ENCODE data around the gene IPO7. TPM values are rescaled to one million over a fixed set of nuclear protein-coding genes. Genes with fewer than 3 reads are reported as not detected.
A peak's percentile ranks its signal among the peaks of the same experiment; 100 is the strongest.

The IPO7 gene
- polyA plus RNA-seq, 1 of the 3 experiments (the other 2 are of a cell fraction), result 25.4 TPM

GRCh38 chr11:9473408-9473807 is 89.0 kb downstream of the IPO7 start:
- Histone ChIP-seq H4K20me1 (ENCODE audit: insufficient read depth) (no peaks in the 10 kb centered on the region), H2AFZ (ENCODE audit: low read depth) (no peak overlapping the region), H3K9me3 (no peaks in the 10 kb centered on the region), H3K4me3 (ENCODE audit: low read depth in 2 of 2, low read length in 1 of 2) (no peak overlapping the region), H3F3A (replicated peaks; ENCODE audit: insufficient read depth) (peaks cover 10% of the 10 kb centered on the region), H3K36me3 (replicated peaks in 1 of 2; ENCODE audit: control insufficient read depth in 1 of 2, insufficient read depth in 2 of 2, low read length in 1 of 2) (peaks cover 7 to 39% of the 10 kb centered on the region in 2 experiments), H3K27ac (ENCODE audit: low read depth in 2 of 2, low read length in 1 of 2) (peak overlapping the region; percentile 44 to 53; a peak in 3 of 4 replicates), H3K27me3 (ENCODE audit: insufficient read depth) (no peaks in the 10 kb centered on the region), H3K9ac (no peak overlapping the region), H3K9me2 (no peaks in the 10 kb centered on the region), H3K4me1 (ENCODE audit: control insufficient read depth in 1 of 2, insufficient read depth in 2 of 2, low read depth in 1 of 2, low read length in 1 of 2) (no peaks in the 10 kb centered on the region), H3K79me2 (ENCODE audit: insufficient read depth) (peaks cover 17% of the 10 kb centered on the region; the same call in 1 of the 2 replicates), H3K4me2 (no peak overlapping the region)
- no peak for TF ChIP-seq SIN3A (IDR thresholded peaks at IDR 0.05; ENCODE audit: borderline replicate concordance, low read depth, low read length)
- TF ChIP-seq CTCF (IDR thresholded peaks at IDR 0.05), result no peak
- no peak for TF ChIP-seq YY1 (IDR thresholded peaks at IDR 0.05; ENCODE audit: low read depth)
- no peak for TF ChIP-seq FOXJ3 (CRISPR knock-in tag; IDR thresholded peaks at IDR 0.05)
- no peak for TF ChIP-seq CHD2 (IDR thresholded peaks at IDR 0.05; ENCODE audit: low read length, partially characterized antibody)
- no peak for TF ChIP-seq RXRA (IDR thresholded peaks at IDR 0.05; ENCODE audit: borderline replicate concordance, low read depth)
- no peak for TF ChIP-seq TEAD4 (IDR thresholded peaks at IDR 0.05; ENCODE audit: borderline replicate concordance, insufficient read depth)
- TF ChIP-seq, protein P1, sequence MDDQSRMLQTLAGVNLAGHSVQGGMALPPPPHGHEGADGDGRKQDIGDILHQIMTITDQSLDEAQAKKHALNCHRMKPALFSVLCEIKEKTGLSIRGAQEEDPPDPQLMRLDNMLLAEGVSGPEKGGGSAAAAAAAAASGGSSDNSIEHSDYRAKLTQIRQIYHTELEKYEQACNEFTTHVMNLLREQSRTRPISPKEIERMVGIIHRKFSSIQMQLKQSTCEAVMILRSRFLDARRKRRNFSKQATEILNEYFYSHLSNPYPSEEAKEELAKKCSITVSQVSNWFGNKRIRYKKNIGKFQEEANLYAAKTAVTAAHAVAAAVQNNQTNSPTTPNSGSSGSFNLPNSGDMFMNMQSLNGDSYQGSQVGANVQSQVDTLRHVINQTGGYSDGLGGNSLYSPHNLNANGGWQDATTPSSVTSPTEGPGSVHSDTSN (IDR thresholded peaks at IDR 0.05), result no peak
- TF ChIP-seq, protein P2, sequence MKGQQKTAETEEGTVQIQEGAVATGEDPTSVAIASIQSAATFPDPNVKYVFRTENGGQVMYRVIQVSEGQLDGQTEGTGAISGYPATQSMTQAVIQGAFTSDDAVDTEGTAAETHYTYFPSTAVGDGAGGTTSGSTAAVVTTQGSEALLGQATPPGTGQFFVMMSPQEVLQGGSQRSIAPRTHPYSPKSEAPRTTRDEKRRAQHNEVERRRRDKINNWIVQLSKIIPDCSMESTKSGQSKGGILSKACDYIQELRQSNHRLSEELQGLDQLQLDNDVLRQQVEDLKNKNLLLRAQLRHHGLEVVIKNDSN (IDR thresholded peaks at IDR 0.05; ENCODE audit: borderline replicate concordance, low read depth), result no peak
- no peak for TF ChIP-seq ELF1 (IDR thresholded peaks at IDR 0.05)
- TF ChIP-seq EZH2phosphoT487 (IDR thresholded peaks at IDR 0.05; ENCODE audit: borderline replicate concordance, low read depth), result no peak
- no peak for TF ChIP-seq NRF1 (IDR thresholded peaks at IDR 0.05; ENCODE audit: low read depth, low read length)
- TF ChIP-seq MXI1 (IDR thresholded peaks at IDR 0.05; ENCODE audit: low read depth, low read length), result no peak
- no peak for TF ChIP-seq FOSL2 (IDR thresholded peaks at IDR 0.05; ENCODE audit: borderline replicate concordance, low read depth)
- ChIA-PET CTCF (interaction anchor here (1.1 to 2.7 kb wide), 4 partner anchors 7 to 34 kb away, joined by 3 to 9 read pairs (median 4); no protein-coding TSS in a partner anchor), POLR2A (interaction anchor here (2.2 kb wide), 1 partner anchor 13 kb away, joined by 17 read pairs; the partner anchor contains the start of gene ZNF143)
- DNase-seq, result peak; percentile 69

DNA sequence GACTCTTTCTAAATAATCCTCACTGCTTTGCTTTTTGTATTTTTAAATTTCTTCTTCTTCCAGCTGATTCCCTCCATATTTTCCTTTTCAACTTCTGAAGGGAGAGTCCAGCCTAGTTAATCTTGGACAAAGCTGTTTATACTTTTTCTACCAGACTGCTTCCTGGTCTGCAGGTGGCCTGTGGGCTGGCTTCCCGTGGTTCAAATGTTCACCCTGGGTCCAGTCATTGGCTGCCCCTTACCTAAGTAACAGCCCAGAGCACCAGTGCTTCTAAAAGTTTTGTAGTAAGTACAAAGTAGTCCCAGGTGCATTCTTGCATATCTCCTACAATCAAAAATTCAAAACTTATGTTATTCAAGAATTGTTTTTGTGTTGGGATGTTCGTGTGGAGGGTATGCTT is 95.4 kb downstream of the IPO7 start:
- WGBS (ENCODE audit: low lambda C conversion rate), result 80% methylated on average over 2 of the region's 2 CpGs
- Histone ChIP-seq H4K20me1 (ENCODE audit: insufficient read depth) (no peaks in the 10 kb centered on the region), H2AFZ (ENCODE audit: low read depth) (no peak overlapping the region), H3K27me3 (ENCODE audit: insufficient read depth) (no peaks in the 10 kb centered on the region), H3K79me2 (ENCODE audit: insufficient read depth) (no peaks in the 10 kb centered on the region), H3K9me2 (no peaks in the 10 kb centered on the region), H3K27ac (ENCODE audit: low read depth in 2 of 2, low read length in 1 of 2) (no peak overlapping the region), H3K9me3 (no peaks in the 10 kb centered on the region), H3K4me2 (no peak overlapping the region), H3F3A (replicated peaks; ENCODE audit: insufficient read depth) (peaks cover 9% of the 10 kb centered on the region), H3K4me1 (ENCODE audit: control insufficient read depth in 1 of 2, insufficient read depth in 2 of 2, low read depth in 1 of 2, low read length in 1 of 2) (no peaks in the 10 kb centered on the region), H3K9ac (no peak overlapping the region), H3K36me3 (replicated peaks in 1 of 2; ENCODE audit: control insufficient read depth in 1 of 2, insufficient read depth in 2 of 2, low read length in 1 of 2) (peaks cover 13 to 39% of the 10 kb centered on the region in 2 experiments), H3K4me3 (ENCODE audit: low read depth in 2 of 2, low read length in 1 of 2) (no peak overlapping the region)
- DNase-seq, result no peak
- ChIA-PET CTCF (no interaction called here), POLR2A (interaction anchor here (1.1 kb wide), 1 partner anchor 19 kb away, joined by 5 read pairs; the partner anchor contains the start of gene ZNF143)
- TF ChIP-seq RAD21 (IDR thresholded peaks at IDR 0.05; ENCODE audit: low read length), result no peak
- TF ChIP-seq FOXJ3 (CRISPR knock-in tag; IDR thresholded peaks at IDR 0.05), result no peak
- no peak for TF ChIP-seq GATA2 (CRISPR knock-in tag; IDR thresholded peaks at IDR 0.05)
- TF ChIP-seq MXI1 (IDR thresholded peaks at IDR 0.05; ENCODE audit: low read depth, low read length), result no peak
- TF ChIP-seq TCF12 (IDR thresholded peaks at IDR 0.05), result no peak
- no peak for TF ChIP-seq NRF1 (IDR thresholded peaks at IDR 0.05; ENCODE audit: low read depth, low read length)
- TF ChIP-seq RXRA (IDR thresholded peaks at IDR 0.05; ENCODE audit: borderline replicate concordance, low read depth), result no peak
- TF ChIP-seq ZBTB33 (IDR thresholded peaks at IDR 0.05; ENCODE audit: borderline replicate concordance, low read depth), result no peak
- no peak for TF ChIP-seq MEF2A (IDR thresholded peaks at IDR 0.05; ENCODE audit: borderline replicate concordance, low read depth)
- TF ChIP-seq FOXM1 (IDR thresholded peaks at IDR 0.05; ENCODE audit: low read depth), result no peak
- TF ChIP-seq IRF3 (IDR thresholded peaks at IDR 0.05; ENCODE audit: low read depth, low read length), result no peak
- no peak for TF ChIP-seq RCOR1 (IDR thresholded peaks at IDR 0.05; ENCODE audit: low read length)
- no peak for TF ChIP-seq GABPA (IDR thresholded peaks at IDR 0.05; ENCODE audit: low read depth)

Measured in SK-N-SH (cell line).